CD14-positive monocyte (primary cell): Measurements from ENCODE around the gene CD8B2. TPM values are rescaled to one million over a fixed set of nuclear protein-coding genes. Genes with fewer than 3 reads are reported as not detected.

ENCODE experiments used
- DNase-seq, 3 donors: peaks; one replicate each; pipeline ENCODE4 v3.0.0-alpha.2; 2011 to 2022
- H2AFZ ChIP-seq: 2 replicates; pipeline ENCODE4 v1.6.0; 2012; ENCODE audit warnings: mild to moderate bottlenecking, low read depth, low read length, inconsistent platforms; ENCODE audit not compliant: insufficient read depth, poor library complexity, severe bottlenecking
- H3K27ac ChIP-seq, 2 donors: 1 replicate in 1 of 2; 2 replicates in 1 of 2; pipeline ENCODE4 v1.5.1; 2012 to 2013; ENCODE audit warnings: low read length in 2 of 2, control low read depth in 1 of 2, inconsistent platforms in 1 of 2, low read depth in 1 of 2, mild to moderate bottlenecking in 1 of 2
- H3K27me3 ChIP-seq, 2 donors: one replicate each; pipeline versions ENCODE4 v1.6.0 to v1.6.1; 2011 to 2013; ENCODE audit warnings: low read length in 2 of 2; ENCODE audit not compliant: control insufficient read depth in 2 of 2, insufficient read depth in 2 of 2
- H3K36me3 ChIP-seq, 2 donors: replicated peaks in 1 of 2; 1 replicate in 1 of 2; 2 replicates in 1 of 2; pipeline versions ENCODE4 v1.5.1 to v1.6.1; 2012 to 2013; ENCODE audit warnings: low read length in 2 of 2, control low read depth in 1 of 2, inconsistent platforms in 1 of 2, mild to moderate bottlenecking in 1 of 2; ENCODE audit not compliant: insufficient read depth in 2 of 2, control insufficient read depth in 1 of 2
- H3K4me1 ChIP-seq, 2 donors: 1 replicate in 1 of 2; 2 replicates in 1 of 2; pipeline versions ENCODE4 v1.5.1 to v1.6.1; 2012 to 2013; ENCODE audit warnings: low read length in 2 of 2, control low read depth in 1 of 2, inconsistent platforms in 1 of 2, mild to moderate bottlenecking in 1 of 2, moderate library complexity in 1 of 2; ENCODE audit not compliant: insufficient read depth in 2 of 2, control insufficient read depth in 1 of 2
- H3K4me2 ChIP-seq: replicated peaks from 2 replicates; pipeline ENCODE3; 2012; ENCODE audit warnings: low read length, moderate library complexity, mild to moderate bottlenecking; ENCODE audit not compliant: poor library complexity, severe bottlenecking; ENCODE audit errors: extremely low read depth
- H3K4me3 ChIP-seq, 3 experiments: fragments of 200-600 bp in 1 of 3; sonication (generic) in 1 of 3; replicated peaks in 1 of 3; 1 replicate in 2 of 3; 2 replicates in 1 of 3; pipeline ENCODE4 v1.5.1; 2011 to 2013; ENCODE audit warnings: low read length in 3 of 3, mild to moderate bottlenecking in 3 of 3, control low read depth in 2 of 3, low read depth in 2 of 3, inconsistent platforms in 1 of 3, moderate library complexity in 1 of 3
- H3K79me2 ChIP-seq: 2 replicates; pipeline ENCODE4 v1.6.0; 2012; ENCODE audit warnings: mild to moderate bottlenecking, control low read depth, inconsistent platforms, low read length, moderate library complexity; ENCODE audit not compliant: insufficient read depth
- H3K9ac ChIP-seq: 2 replicates; pipeline ENCODE4 v1.6.0; 2017; ENCODE audit warnings: low read length, mild to moderate bottlenecking; ENCODE audit not compliant: insufficient read depth, poor library complexity, severe bottlenecking
- H3K9me3 ChIP-seq, 2 donors: replicated peaks in 1 of 2; 1 replicate in 1 of 2; 2 replicates in 1 of 2; pipeline versions ENCODE4 v1.5.1 to v1.6.1; 2012 to 2013; ENCODE audit warnings: low read length in 2 of 2, control low read depth in 1 of 2; ENCODE audit not compliant: control insufficient read depth in 1 of 2, insufficient read depth in 1 of 2
- H4K20me1 ChIP-seq: 2 replicates; pipeline ENCODE4 v1.6.0; 2012; ENCODE audit warnings: mild to moderate bottlenecking, low read length, control low read depth, moderate library complexity; ENCODE audit not compliant: insufficient read depth
- H3K27ac Mint-ChIP-seq, 7 donors: one replicate each; pipeline ENCODE4 v1.8.0; 2020; ENCODE audit warnings: mild to moderate bottlenecking in 7 of 7, mixed read lengths in 7 of 7, moderate library complexity in 6 of 7, inconsistent platforms in 2 of 7
- H3K27me3 Mint-ChIP-seq, 3 donors: one replicate each; pipeline ENCODE4 v1.8.0; 2021 to 2022; ENCODE audit warnings: low read depth in 3 of 3, mild to moderate bottlenecking in 3 of 3, mixed read lengths in 3 of 3, moderate library complexity in 3 of 3, inconsistent platforms in 1 of 3
- H3K36me3 Mint-ChIP-seq, 2 donors: one replicate each; pipeline ENCODE4 v1.8.0; 2020; ENCODE audit warnings: mixed read lengths in 2 of 2, inconsistent platforms in 1 of 2, mild to moderate bottlenecking in 1 of 2
- H3K4me1 Mint-ChIP-seq: one replicate; pipeline ENCODE4 v1.8.0; 2020; ENCODE audit warnings: mild to moderate bottlenecking, mixed read lengths
- H3K4me3 Mint-ChIP-seq, 2 donors: one replicate each; pipeline ENCODE4 v1.8.0; 2020; ENCODE audit warnings: mild to moderate bottlenecking in 2 of 2, mixed read lengths in 2 of 2, moderate library complexity in 1 of 2
- H3K9me3 Mint-ChIP-seq, 7 donors: one replicate each; pipeline ENCODE4 v1.8.0; 2020 to 2022; ENCODE audit warnings: mixed read lengths in 7 of 7, mild to moderate bottlenecking in 6 of 7, moderate library complexity in 6 of 7, inconsistent platforms in 2 of 7
- WGBS: methylation state at CpG from one replicate; pipeline ENCODE4 v1.1.5; 2013; ENCODE audit warnings: missing lambda C conversion rate; ENCODE audit not compliant: insufficient coverage; 5-methylcytosine and 5-hydroxymethylcytosine counted together
- intact Hi-C, 2 donors: fragments of 100-400 bp; cut with micrococcal nuclease; formaldehyde crosslinking; loops; one replicate each; pipeline versions ENCODE4 v1.15.0 to v1.15.1; 2023
- polyA plus RNA-seq, 3 donors: library from polyadenylated mRNA; depleted of rRNA in 1 of 3; unstranded in 2 of 3; stranded (reverse) in 1 of 3; fragments of 300-500 nt in 2 of 3; fragments of >200 nt in 1 of 3; fragmentation: Illumina TruSeq in 2 of 3; gene quantifications; 1 replicate in 2 of 3; 2 replicates in 1 of 3; pipeline ENCODE4 v1.2.3, GENCODE V29; 2012 to 2021
- TF ChIP-seq, protein P1 (sequence below): fragments of 200-600 bp; IDR thresholded peaks from one replicate; pipeline ENCODE4 v1.8.0; 2022; ENCODE audit warnings: antibody characterized with exemption, mild to moderate bottlenecking

Gene CD8B2
- polyA plus RNA-seq, 3 donors = 0.04 TPM; not detected in 2

DNA sequence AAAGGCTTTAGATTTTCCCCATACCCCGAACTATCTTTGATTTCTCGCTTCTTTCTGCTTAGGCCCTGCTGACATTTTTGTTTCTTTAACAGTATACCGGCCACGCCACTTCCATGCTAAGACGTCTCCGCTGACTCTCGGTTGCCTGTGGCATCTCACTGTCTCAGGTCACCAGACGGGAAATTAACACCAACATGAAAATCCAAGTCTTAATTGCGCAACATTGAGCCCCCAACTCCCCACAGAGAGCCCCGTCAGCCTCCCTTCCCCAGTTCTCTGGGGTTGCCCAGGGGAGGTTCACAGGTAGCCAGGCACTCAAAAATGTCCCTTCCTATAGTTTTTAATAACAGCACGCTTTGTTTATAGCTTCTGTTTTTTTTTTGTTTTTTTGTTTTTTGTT is 30.2 kb downstream of the CD8B2 start:
- Histone ChIP-seq H3K36me3 (no peaks in the 10 kb centered on the region), H3K9ac (no peak overlapping the region), H3K9me3 (no peaks in the 10 kb centered on the region), H3K4me1 (peaks cover 13 to 16% of the 10 kb centered on the region in 2 donors), H3K27ac (no peak overlapping the region), H3K79me2 (no peaks in the 10 kb centered on the region), H2AFZ (no peak overlapping the region), H3K4me2 (no peak overlapping the region), H3K4me3 (no peak overlapping the region), H4K20me1 (no peaks in the 10 kb centered on the region), H3K27me3 (no peaks in the 10 kb centered on the region)
- Mint-ChIP-seq H3K36me3 (no peaks in the 10 kb centered on the region), H3K4me1 (peaks cover 22% of the 10 kb centered on the region), H3K4me3 (no peak overlapping the region), H3K27me3 (peaks cover 0 to 5% (median 2%) of the 10 kb centered on the region in 3 donors), H3K27ac (no peak overlapping the region), H3K9me3 (peaks cover 0 to 4% (median 1%) of the 10 kb centered on the region in 7 donors)
- intact Hi-C loops = no loop called here
- no peak for DNase-seq
- TF ChIP-seq, protein P1, sequence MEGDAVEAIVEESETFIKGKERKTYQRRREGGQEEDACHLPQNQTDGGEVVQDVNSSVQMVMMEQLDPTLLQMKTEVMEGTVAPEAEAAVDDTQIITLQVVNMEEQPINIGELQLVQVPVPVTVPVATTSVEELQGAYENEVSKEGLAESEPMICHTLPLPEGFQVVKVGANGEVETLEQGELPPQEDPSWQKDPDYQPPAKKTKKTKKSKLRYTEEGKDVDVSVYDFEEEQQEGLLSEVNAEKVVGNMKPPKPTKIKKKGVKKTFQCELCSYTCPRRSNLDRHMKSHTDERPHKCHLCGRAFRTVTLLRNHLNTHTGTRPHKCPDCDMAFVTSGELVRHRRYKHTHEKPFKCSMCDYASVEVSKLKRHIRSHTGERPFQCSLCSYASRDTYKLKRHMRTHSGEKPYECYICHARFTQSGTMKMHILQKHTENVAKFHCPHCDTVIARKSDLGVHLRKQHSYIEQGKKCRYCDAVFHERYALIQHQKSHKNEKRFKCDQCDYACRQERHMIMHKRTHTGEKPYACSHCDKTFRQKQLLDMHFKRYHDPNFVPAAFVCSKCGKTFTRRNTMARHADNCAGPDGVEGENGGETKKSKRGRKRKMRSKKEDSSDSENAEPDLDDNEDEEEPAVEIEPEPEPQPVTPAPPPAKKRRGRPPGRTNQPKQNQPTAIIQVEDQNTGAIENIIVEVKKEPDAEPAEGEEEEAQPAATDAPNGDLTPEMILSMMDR = no peak
- 95% methylated on average over 9 of the region's 11 CpGs for WGBS

GRCh38 chr2:106519767-106520166 is 32.6 kb downstream of the CD8B2 start:
- Histone ChIP-seq H4K20me1 (no peaks in the 10 kb centered on the region), H3K27me3 (no peaks in the 10 kb centered on the region), H3K36me3 (no peaks in the 10 kb centered on the region), H3K9ac (no peak overlapping the region), H3K79me2 (no peaks in the 10 kb centered on the region), H3K4me3 (no peak overlapping the region), H2AFZ (no peak overlapping the region), H3K27ac (no peak overlapping the region), H3K4me1 (peaks cover 8 to 10% of the 10 kb centered on the region in 2 donors), H3K4me2 (no peak overlapping the region), H3K9me3 (peaks cover 15% of the 10 kb centered on the region in 2 donors)
- Mint-ChIP-seq H3K27ac (no peak overlapping the region), H3K4me3 (no peak overlapping the region), H3K4me1 (peaks cover 15% of the 10 kb centered on the region), H3K36me3 (peaks cover under 1 to 5% of the 10 kb centered on the region in 2 donors), H3K27me3 (peaks cover 2 to 5% (median 2%) of the 10 kb centered on the region in 3 donors), H3K9me3 (peaks cover 13 to 20% (median 17%) of the 10 kb centered on the region in 7 donors)
- intact Hi-C loops = no loop called here
- TF ChIP-seq, protein P1 = no peak
- DNase-seq = no peak
- 70% methylated on average over 4 of the region's 5 CpGs for WGBS
